HCT116 (cell line): Measurements from ENCODE around the gene SLC9A6. TPM values are rescaled to one million over a fixed set of nuclear protein-coding genes. Genes with fewer than 3 reads are reported as not detected.

Experiments used
- ATAC-seq: fragments of 200-7000 bp; cut with Tn5 transposase; 2 replicates; pipeline ENCODE4 v1.9.1; 2020; ENCODE audit warnings: mild to moderate bottlenecking, moderate library complexity
- BruUV-seq: library from RNA; stranded (reverse); fragments of 400-500 nt; replicated peaks from 2 replicates; lab custom pipeline; 2021; lab: Mats Ljungman, UMichigan
- CTCF ChIA-PET: fragments of 300-600 bp; sonication (Branson Sonifier 250); formaldehyde crosslinking; loops from one replicate; lab custom pipeline; 2021; ENCODE audit warnings: antibody characterized with exemption; lab: Charles Lee
- POLR2A ChIA-PET: fragments of 300-600, 350-600 bp; sonication (Branson Sonifier 250); formaldehyde crosslinking; loops from one replicate; lab custom pipeline; 2021; ENCODE audit warnings: antibody characterized with exemption; lab: Charles Lee
- RAD21 ChIA-PET, 2 experiments: fragments of 300-600 bp; sonication (Branson Sonifier 250); formaldehyde crosslinking; loops; one replicate each; lab custom pipeline; 2023; ENCODE audit warnings: low total read pairs in 2 of 2; ENCODE audit not compliant: uncharacterized antibody in 2 of 2, unreplicated experiment in 2 of 2, low non-redundant PET in 1 of 2; lab: Charles Lee
- DNase-seq: peaks from one replicate; pipeline ENCODE4 v3.0.0-alpha.2; 2010; ENCODE audit warnings: low read depth, low spot score
- H2AFZ ChIP-seq: fragments of 200-600 bp; shearing (Covaris generic), sonication (generic); 2 replicates; pipeline ENCODE4 v1.6.1; 2017; ENCODE audit warnings: low read depth, mixed run types, mixed read lengths, antibody characterized with exemption, low read length; ENCODE audit not compliant: poor library complexity, severe bottlenecking
- H3K27ac ChIP-seq: 2 replicates; pipeline ENCODE4 v1.5.1; 2012; ENCODE audit warnings: low read depth, low read length
- H3K27me3 ChIP-seq: fragments of 200-600 bp; sonication (generic); 2 replicates; pipeline ENCODE4 v1.6.1; 2016; ENCODE audit warnings: mixed run types, low read length, mixed read lengths; ENCODE audit not compliant: insufficient read depth
- H3K36me3 ChIP-seq, 2 experiments: fragments of 200-500 bp in 1 of 2; fragments of 200-600 bp in 1 of 2; sonication (Bioruptor generic) in 1 of 2; sonication (generic) in 1 of 2; 2 replicates each; pipeline versions ENCODE4 v1.5.1 to v1.6.1; 2014 to 2016; ENCODE audit warnings: low read length in 2 of 2, inconsistent platforms in 1 of 2, mixed read lengths in 1 of 2, mixed run types in 1 of 2; ENCODE audit not compliant: insufficient read depth in 2 of 2, control insufficient read depth in 1 of 2
- H3K4me1 ChIP-seq, 2 experiments: fragments of 200-600 bp in 1 of 2; sonication (generic) in 1 of 2; 2 replicates each; pipeline versions ENCODE4 v1.5.1 to v1.6.1; 2012 to 2017; ENCODE audit warnings: low read length in 2 of 2, inconsistent platforms in 1 of 2, mild to moderate bottlenecking in 1 of 2, mixed read lengths in 1 of 2, mixed run types in 1 of 2, moderate library complexity in 1 of 2; ENCODE audit not compliant: insufficient read depth in 2 of 2, control insufficient read depth in 1 of 2
- H3K4me2 ChIP-seq: fragments of 200-600 bp; sonication (generic); 2 replicates; pipeline ENCODE4 v1.6.1; 2017; ENCODE audit warnings: mixed run types, low read length, mixed read lengths
- H3K4me3 ChIP-seq, 2 experiments: fragments of 200-600 bp in 1 of 2; sonication (generic) in 1 of 2; replicated peaks in 1 of 2; 2 replicates each; pipeline ENCODE4 v1.5.1; 2011 to 2016; ENCODE audit warnings: low read length in 2 of 2, control low read depth in 1 of 2, low read depth in 1 of 2, mild to moderate bottlenecking in 1 of 2, mixed read lengths in 1 of 2, mixed run types in 1 of 2
- H3K79me2 ChIP-seq: fragments of 200-600 bp; sonication (generic); 2 replicates; pipeline ENCODE4 v1.6.1; 2017; ENCODE audit warnings: mild to moderate bottlenecking, mixed run types, low read length, moderate library complexity, mixed read lengths; ENCODE audit not compliant: insufficient read depth
- H3K9ac ChIP-seq: fragments of 200-600 bp; sonication (generic); 2 replicates; pipeline ENCODE4 v1.6.1; 2016; ENCODE audit warnings: low read length, mixed read lengths
- H3K9me2 ChIP-seq: fragments of 200-600 bp; sonication (generic), shearing (Covaris generic); 2 replicates; pipeline ENCODE4 v1.6.1; 2017; ENCODE audit warnings: mixed run types, mild to moderate bottlenecking, moderate library complexity; ENCODE audit not compliant: insufficient read depth
- H3K9me3 ChIP-seq, 2 experiments: fragments of 200-500 bp in 1 of 2; fragments of 200-600 bp in 1 of 2; sonication (Bioruptor generic) in 1 of 2; sonication (generic) in 1 of 2; 2 replicates each; pipeline ENCODE4 v1.6.1; 2014 to 2017; ENCODE audit warnings: low read length in 2 of 2, mixed read lengths in 2 of 2, inconsistent platforms in 1 of 2, low read depth in 1 of 2, mild to moderate bottlenecking in 1 of 2, mixed run types in 1 of 2, moderate library complexity in 1 of 2; ENCODE audit not compliant: control insufficient read depth in 1 of 2, insufficient read depth in 1 of 2
- H4K20me1 ChIP-seq: fragments of 200-600 bp; sonication (generic), shearing (Covaris generic); 2 replicates; pipeline ENCODE4 v1.6.1; 2017; ENCODE audit warnings: mixed run types, mild to moderate bottlenecking, moderate library complexity; ENCODE audit not compliant: insufficient read depth
- CBX3 ChIP-seq: IDR thresholded peaks from 2 replicates; pipeline ENCODE4 v1.6.1; 2012; ENCODE audit warnings: low read depth
- EGR1 ChIP-seq: IDR thresholded peaks from 2 replicates; pipeline ENCODE4 v1.6.1; 2012; ENCODE audit warnings: low read depth
- ELF1 ChIP-seq: IDR thresholded peaks from 2 replicates; pipeline ENCODE4 v1.6.1; 2012; ENCODE audit warnings: low read depth, borderline replicate concordance
- EZH2 ChIP-seq: fragments of 200-600 bp; sonication (generic); IDR thresholded peaks from 2 replicates; pipeline ENCODE4 v1.6.1; 2017; ENCODE audit warnings: antibody characterized with exemption, mixed run types
- EZH2phosphoT487 ChIP-seq: fragments of 200-600 bp; IDR thresholded peaks from 2 replicates; pipeline ENCODE4 v1.6.1; 2018; ENCODE audit warnings: antibody characterized with exemption, borderline replicate concordance
- RAD21 ChIP-seq: IDR thresholded peaks from 2 replicates; pipeline ENCODE4 v1.6.1; 2012; ENCODE audit warnings: low read depth, mild to moderate bottlenecking
- SIN3A ChIP-seq: IDR thresholded peaks from 2 replicates; pipeline ENCODE4 v1.6.1; 2012; ENCODE audit warnings: low read depth
- SP1 ChIP-seq: IDR thresholded peaks from 2 replicates; pipeline ENCODE4 v1.6.1; 2012; ENCODE audit warnings: low read depth
- SRF ChIP-seq: IDR thresholded peaks from 2 replicates; pipeline ENCODE4 v1.6.1; 2012; ENCODE audit warnings: low read depth
- ZNF274 ChIP-seq: fragments of 200-500 bp; sonication (Bioruptor generic); IDR thresholded peaks from 2 replicates; pipeline ENCODE4 v1.6.1; 2014; ENCODE audit warnings: mild to moderate bottlenecking, low read depth, low read length, inconsistent platforms
- intact Hi-C: fragments of 100-400 bp; cut with micrococcal nuclease; formaldehyde crosslinking; loops from 2 replicates; pipeline ENCODE4 v1.10.0; 2022
- total RNA-seq: library from RNA; stranded (reverse); gene quantifications from one replicate; pipeline ENCODE4 v1.2.1, GENCODE V29; 2021; ENCODE audit not compliant: unreplicated experiment
- TF ChIP-seq, protein P1 (sequence below): IDR thresholded peaks from 2 replicates; pipeline ENCODE4 v1.6.1; 2012
- TF ChIP-seq, protein P2 (sequence below): IDR thresholded peaks from 2 replicates; pipeline ENCODE4 v1.6.1; 2012
- TF ChIP-seq, protein P3 (sequence below): IDR thresholded peaks from 2 replicates; pipeline ENCODE4 v1.6.1; 2011; ENCODE audit warnings: mild to moderate bottlenecking, low read length, moderate library complexity; ENCODE audit not compliant: insufficient replicate concordance; ENCODE audit errors: extremely low read depth
- TF ChIP-seq, protein P4 (sequence below), 3 experiments: fragments of 200-600 bp in 1 of 3; sonication (generic) in 1 of 3; IDR thresholded peaks in 2 of 3; conservative IDR thresholded peaks in 1 of 3; 2 replicates each; pipeline ENCODE4 v1.5.1; 2012 to 2017; ENCODE audit warnings: low read depth in 2 of 3, low read length in 2 of 3, antibody characterized with exemption in 1 of 3, borderline replicate concordance in 1 of 3, control low read depth in 1 of 3, mild to moderate bottlenecking in 1 of 3, mixed read lengths in 1 of 3, mixed run types in 1 of 3, moderate library complexity in 1 of 3; ENCODE audit not compliant: insufficient read depth in 1 of 3

The SLC9A6 gene
- total RNA-seq, 1 experiment from 2014 or later, result 10.8 TPM

DNA sequence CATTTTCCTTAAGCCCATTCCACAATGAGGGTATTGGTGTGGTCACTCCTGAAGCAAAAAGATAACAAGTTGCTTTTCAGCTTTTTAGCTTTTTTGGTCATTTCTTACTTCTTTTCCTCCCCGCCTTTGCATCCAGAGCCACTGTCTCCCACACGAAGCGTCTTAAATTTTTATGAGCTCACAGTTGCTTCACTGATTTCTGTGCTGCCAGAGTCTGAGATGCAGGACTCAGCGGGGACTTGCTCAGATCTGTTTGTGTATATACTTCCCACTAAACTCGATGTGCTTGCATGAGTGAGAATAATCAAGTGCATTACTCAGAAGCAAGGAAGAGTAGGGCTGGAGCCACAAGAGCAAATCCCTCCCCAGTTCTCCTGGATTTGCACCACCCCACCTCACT, 81.9 kb downstream of the SLC9A6 start:
- intact Hi-C loops, result no loop called here
- TF ChIP-seq, protein P1, sequence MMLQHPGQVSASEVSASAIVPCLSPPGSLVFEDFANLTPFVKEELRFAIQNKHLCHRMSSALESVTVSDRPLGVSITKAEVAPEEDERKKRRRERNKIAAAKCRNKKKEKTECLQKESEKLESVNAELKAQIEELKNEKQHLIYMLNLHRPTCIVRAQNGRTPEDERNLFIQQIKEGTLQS, result no peak
- TF ChIP-seq SP1 (no peak), EGR1 (no peak), SIN3A (no peak), SRF (no peak), EZH2 (no peak), CBX3 (no peak), RAD21 (no peak), ELF1 (no peak), EZH2phosphoT487 (no peak), ZNF274 (no peak)
- TF ChIP-seq, protein P2, sequence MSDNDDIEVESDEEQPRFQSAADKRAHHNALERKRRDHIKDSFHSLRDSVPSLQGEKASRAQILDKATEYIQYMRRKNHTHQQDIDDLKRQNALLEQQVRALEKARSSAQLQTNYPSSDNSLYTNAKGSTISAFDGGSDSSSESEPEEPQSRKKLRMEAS, result no peak
- TF ChIP-seq, protein P3, sequence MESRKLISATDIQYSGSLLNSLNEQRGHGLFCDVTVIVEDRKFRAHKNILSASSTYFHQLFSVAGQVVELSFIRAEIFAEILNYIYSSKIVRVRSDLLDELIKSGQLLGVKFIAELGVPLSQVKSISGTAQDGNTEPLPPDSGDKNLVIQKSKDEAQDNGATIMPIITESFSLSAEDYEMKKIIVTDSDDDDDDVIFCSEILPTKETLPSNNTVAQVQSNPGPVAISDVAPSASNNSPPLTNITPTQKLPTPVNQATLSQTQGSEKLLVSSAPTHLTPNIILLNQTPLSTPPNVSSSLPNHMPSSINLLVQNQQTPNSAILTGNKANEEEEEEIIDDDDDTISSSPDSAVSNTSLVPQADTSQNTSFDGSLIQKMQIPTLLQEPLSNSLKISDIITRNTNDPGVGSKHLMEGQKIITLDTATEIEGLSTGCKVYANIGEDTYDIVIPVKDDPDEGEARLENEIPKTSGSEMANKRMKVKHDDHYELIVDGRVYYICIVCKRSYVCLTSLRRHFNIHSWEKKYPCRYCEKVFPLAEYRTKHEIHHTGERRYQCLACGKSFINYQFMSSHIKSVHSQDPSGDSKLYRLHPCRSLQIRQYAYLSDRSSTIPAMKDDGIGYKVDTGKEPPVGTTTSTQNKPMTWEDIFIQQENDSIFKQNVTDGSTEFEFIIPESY, result no peak
- TF ChIP-seq, protein P4, sequence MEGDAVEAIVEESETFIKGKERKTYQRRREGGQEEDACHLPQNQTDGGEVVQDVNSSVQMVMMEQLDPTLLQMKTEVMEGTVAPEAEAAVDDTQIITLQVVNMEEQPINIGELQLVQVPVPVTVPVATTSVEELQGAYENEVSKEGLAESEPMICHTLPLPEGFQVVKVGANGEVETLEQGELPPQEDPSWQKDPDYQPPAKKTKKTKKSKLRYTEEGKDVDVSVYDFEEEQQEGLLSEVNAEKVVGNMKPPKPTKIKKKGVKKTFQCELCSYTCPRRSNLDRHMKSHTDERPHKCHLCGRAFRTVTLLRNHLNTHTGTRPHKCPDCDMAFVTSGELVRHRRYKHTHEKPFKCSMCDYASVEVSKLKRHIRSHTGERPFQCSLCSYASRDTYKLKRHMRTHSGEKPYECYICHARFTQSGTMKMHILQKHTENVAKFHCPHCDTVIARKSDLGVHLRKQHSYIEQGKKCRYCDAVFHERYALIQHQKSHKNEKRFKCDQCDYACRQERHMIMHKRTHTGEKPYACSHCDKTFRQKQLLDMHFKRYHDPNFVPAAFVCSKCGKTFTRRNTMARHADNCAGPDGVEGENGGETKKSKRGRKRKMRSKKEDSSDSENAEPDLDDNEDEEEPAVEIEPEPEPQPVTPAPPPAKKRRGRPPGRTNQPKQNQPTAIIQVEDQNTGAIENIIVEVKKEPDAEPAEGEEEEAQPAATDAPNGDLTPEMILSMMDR (IDR thresholded peaks at IDR 0.05 in 2 of 3, conservative IDR thresholded peaks at IDR 0.05 in 1 of 3; ENCODE audit: borderline replicate concordance in 1 of 3, insufficient read depth in 1 of 3, low read depth in 2 of 3, low read length in 2 of 3), result no peak
- DNase-seq, result no peak
- Histone ChIP-seq H3K9me3 (no peaks in the 10 kb centered on the region), H3K36me3 (no peaks in the 10 kb centered on the region), H3K4me2 (no peak overlapping the region), H3K9ac (no peak overlapping the region), H3K4me1 (no peaks in the 10 kb centered on the region), H2AFZ (no peak overlapping the region), H3K4me3 (no peak overlapping the region), H4K20me1 (no peaks in the 10 kb centered on the region), H3K27me3 (no peaks in the 10 kb centered on the region), H3K27ac (no peak overlapping the region), H3K79me2 (no peaks in the 10 kb centered on the region), H3K9me2 (no peaks in the 10 kb centered on the region)
- ChIA-PET RAD21 (no interaction called here), POLR2A (no interaction called here), CTCF (no interaction called here)
- ATAC-seq, result no peak
- BruUV-seq, result no TSS peak
